SIG-M5 (cell line): ENCODE data around the gene DLK2.
"Not testable (repeated sequence)": the region's sequence is repeated elsewhere in the genome, so short reads cannot be mapped to it uniquely, and the experiment has no call there.

Experiments used
- DNase-seq: peaks from one replicate; lab custom pipeline; 2025; lab: John Stamatoyannopoulos, UW

The DLK2 gene

GRCh38 chr6:43426928-43427405 lies 28.4 kb downstream of the DLK2 start:
- no peak for DNase-seq

- DNase-seq, result not testable (repeated sequence)
Measured at GRCh38 chr6:43425083-43425482, 30.3 kb downstream of the DLK2 start.

- DNase-seq, result no peak
Measured at GRCh38 chr6:43421831-43422230, 33.5 kb downstream of the DLK2 start.

GRCh38 chr6:43420012-43420709 lies 35.2 kb downstream of the DLK2 start:
- DNase-seq, result no peak

- DNase-seq, result no peak
Measured at GRCh38 chr6:43416935-43417334, 38.4 kb downstream of the DLK2 start.

- not testable (repeated sequence) for DNase-seq
Measured at GRCh38 chr6:43415275-43415674, 40.1 kb downstream of the DLK2 start.

GRCh38 chr6:43413002-43413401 lies 42.3 kb downstream of the DLK2 start:
- DNase-seq, result no peak

GRCh38 chr6:43412541-43412940 lies 42.8 kb downstream of the DLK2 start:
- no peak for DNase-seq

- not testable (repeated sequence) for DNase-seq
Measured at GRCh38 chr6:43410776-43411175, 44.6 kb downstream of the DLK2 start.

GRCh38 chr6:43408259-43408658 lies 47.1 kb downstream of the DLK2 start:
- no peak for DNase-seq

GRCh38 chr6:43407296-43407695 lies 48.1 kb downstream of the DLK2 start:
- no peak for DNase-seq

- no peak for DNase-seq
Measured at GRCh38 chr6:43405354-43405753, 50.0 kb downstream of the DLK2 start.

- no peak for DNase-seq
Measured at GRCh38 chr6:43402820-43403219, 52.5 kb downstream of the DLK2 start.

GRCh38 chr6:43401730-43402129 lies 53.6 kb downstream of the DLK2 start:
- DNase-seq, result no peak
